Raji (cell line): ENCODE results near the gene PMS1.

Source experiments
- POLR2A ChIP-seq: IDR thresholded peaks from 2 replicates; pipeline ENCODE4 v1.6.1; 2011; ENCODE audit warnings: low read depth, low read length, control low read depth; ENCODE audit not compliant: insufficient read depth

The PMS1 gene

DNA sequence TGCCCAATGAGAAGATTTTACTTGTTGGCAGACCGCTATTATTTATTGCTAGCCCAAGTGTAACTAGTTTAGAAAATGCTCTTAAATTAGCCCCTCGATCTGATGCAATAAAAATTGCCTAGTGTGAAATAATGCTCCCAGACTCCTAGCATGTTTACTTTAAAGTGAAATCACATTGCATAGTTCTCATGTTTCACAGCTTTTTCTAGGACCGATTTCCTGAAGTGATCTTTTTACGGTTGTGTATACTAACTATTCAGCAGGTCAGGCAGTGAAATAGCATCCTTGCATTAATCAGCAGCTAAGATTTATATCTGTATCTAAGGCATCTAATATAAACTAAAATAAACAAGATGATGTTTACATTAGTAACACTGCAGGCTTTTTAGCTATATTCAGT is 52.4 kb downstream of the PMS1 start:
- no peak for TF ChIP-seq POLR2A

DNA sequence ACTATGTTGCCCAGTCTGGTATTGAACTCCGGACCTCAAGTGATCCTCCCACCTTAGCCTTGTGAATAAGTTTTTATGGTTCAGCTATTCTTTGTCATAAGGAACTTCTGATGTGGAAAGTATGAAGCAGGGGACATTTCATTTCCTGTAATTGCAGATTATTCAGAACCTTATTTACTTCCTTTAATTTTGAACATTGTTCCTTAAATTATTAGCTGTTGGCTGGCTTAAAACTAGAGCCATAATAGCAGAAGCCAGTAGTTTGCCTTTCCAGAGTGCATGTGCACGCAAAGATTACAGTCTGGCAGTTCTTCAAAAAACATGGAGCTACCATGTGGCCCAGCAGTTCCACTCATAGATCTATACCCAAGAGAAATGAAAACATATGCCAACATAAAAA is 53.1 kb downstream of the PMS1 start:
- no peak for TF ChIP-seq POLR2A

DNA sequence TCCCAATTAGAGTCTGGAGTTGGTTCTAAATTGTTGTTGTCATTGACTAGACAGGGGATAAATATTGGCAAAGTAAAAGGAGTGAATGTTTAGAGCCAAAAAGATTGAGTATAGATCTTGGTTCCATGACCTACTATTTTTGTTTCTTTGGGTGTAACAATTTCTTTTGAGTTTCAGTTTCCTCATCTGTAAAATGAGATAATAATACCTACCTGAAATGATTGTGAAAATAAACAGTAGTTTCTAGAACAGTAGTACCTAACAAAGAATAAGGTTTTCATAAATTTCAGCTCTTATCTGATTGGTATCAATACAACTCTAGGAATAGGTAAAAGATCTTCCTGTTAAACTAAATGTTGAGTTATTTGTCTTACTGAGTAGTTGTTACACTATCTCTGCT is 56.8 kb downstream of the PMS1 start:
- no peak for TF ChIP-seq POLR2A

DNA sequence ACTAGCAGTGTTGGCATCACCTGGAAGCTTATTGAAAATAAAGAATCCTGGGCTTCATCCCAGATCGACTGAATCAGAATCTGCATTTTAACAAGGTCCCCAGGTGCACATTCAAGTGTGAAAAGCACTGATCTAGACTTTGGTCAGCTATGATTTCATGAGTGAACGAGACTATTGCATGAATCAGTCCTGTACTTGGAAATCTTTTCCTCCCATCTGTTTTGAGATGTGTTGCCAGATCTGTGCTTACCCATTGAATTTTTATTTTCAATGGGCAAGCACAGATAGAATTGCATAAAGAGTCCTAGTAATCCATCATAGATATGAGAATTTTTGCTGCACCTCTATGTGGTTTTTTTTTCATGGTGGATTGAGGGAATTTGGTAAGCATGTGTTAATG is 64.0 kb downstream of the PMS1 start:
- no peak for TF ChIP-seq POLR2A

DNA sequence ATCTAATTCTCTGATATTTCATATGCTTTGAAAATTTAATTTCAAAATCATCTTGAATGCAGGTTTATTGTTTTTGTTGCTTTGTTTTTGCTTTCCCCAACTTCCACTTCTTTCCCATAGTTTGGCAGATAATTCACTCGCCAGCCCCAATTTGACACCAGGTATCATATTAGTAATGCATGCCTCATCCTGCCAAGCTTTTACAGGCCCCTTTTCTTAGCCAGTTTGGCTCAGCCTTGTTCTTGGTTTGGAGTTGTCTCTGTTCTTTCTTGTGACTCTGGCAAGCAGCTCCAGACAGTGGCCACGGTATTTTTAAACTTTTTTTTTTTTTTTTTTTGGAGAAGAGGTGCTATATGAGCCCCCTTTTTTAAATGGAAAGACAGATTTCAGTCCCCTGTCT is 65.3 kb downstream of the PMS1 start:
- no peak for TF ChIP-seq POLR2A

DNA sequence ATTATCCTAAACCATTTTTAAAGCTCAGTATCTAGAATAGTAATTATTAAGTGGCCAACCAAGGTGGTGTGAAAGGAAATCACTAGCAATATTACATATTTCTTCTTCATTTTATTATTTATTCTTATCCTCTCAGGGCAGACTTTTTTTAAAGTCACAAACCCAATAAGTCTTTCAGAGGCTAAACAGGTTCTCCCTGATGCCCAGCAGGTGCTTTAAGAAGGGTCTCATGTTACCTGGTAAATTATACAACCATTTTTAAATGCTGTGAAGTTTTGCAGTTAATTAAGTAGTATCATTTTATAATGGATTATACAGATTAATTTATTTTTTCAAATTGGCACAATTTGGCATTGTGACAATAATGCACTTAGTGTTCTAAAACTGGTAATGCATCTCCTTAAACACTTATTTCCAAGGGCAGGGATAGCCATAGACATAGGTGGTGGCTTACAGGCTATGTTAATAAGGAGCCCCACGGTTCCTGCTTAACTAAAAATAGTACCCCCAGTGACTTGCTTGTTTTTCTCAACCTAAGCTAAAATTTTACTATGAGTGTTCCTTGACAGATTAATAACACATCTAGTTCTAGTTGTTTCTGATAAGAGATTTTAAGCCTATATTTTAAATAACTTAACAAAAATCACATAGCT is 67.0 kb downstream of the PMS1 start:
- no peak for TF ChIP-seq POLR2A

DNA sequence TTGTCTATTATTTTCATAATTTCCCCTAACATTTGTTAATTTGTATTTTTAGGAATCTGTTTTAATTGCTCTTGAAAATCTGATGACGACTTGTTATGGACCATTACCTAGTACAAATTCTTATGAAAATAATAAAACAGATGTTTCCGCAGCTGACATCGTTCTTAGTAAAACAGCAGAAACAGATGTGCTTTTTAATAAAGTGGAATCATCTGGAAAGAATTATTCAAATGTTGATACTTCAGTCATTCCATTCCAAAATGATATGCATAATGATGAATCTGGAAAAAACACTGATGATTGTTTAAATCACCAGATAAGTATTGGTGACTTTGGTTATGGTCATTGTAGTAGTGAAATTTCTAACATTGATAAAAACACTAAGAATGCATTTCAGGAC is 69.9 kb downstream of the PMS1 start:
- no peak for TF ChIP-seq POLR2A

DNA sequence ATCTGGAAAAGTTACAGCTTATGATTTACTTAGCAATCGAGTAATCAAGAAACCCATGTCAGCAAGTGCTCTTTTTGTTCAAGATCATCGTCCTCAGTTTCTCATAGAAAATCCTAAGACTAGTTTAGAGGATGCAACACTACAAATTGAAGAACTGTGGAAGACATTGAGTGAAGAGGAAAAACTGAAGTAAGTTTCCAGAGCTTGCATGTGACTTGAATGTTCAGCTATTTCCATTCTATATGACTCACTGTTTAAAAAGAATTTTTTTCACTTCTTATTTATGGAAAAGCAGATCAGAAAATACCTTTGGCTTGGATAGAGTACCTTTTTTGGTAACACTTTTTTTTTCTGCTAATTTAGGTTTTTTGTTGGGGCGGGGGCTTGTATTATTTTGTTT is 70.7 kb downstream of the PMS1 start:
- no peak for TF ChIP-seq POLR2A

DNA sequence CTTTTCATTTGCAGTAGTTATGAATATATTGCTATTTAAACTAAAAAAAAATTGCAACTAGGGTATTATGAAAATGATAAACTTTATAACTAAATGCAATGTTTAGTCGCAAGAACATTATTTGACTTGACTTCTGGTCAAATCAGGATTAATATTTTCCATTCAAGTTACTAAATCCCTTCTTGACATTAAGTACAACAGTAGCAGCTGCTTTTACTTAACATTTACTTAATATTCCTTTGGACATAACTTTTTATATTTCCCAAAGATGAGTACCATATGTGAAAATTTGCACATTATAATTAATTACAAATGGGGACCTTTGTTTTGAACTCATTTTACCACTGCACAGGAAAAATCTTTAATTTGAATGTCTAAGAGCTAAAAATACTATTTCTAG is 74.0 kb downstream of the PMS1 start:
- no peak for TF ChIP-seq POLR2A

DNA sequence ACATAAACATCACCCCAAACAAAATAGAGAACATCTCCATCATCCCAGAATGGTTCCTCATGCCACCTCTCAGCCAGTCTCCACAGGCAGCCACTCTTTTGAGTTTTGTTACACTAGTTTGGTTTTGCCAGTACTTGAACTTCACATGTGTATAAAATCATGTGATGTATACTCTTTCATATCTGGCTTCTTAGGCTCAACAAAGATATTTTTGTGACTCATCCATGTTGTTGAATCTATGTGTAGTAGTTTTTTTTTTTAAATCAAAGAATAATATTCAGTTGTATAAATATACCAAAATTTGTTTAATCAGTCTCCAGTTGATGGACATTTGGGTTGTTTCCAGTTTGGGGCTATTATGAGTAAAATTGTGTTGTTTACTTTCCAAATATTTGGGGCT is 75.9 kb downstream of the PMS1 start:
- no peak for TF ChIP-seq POLR2A

DNA sequence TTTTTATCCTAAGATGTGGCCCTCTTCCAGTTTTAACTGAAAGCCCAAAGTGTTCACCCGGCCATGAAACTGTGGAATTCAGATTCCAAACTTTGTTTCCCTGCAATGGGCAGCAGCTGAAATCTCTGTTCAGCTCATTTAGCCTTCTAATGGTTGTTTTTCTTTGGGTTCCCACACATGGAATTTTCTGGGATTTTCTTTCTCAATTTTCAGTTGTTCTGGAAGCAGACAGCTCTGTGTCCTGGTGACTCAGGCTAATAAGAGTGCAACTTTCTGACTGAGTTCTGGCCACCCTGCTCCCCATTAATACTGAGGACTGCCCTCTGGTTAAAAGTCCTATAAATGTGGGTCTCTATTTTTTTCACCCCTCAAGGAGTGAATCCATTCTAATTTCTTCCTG is 78.5 kb downstream of the PMS1 start:
- no peak for TF ChIP-seq POLR2A

DNA sequence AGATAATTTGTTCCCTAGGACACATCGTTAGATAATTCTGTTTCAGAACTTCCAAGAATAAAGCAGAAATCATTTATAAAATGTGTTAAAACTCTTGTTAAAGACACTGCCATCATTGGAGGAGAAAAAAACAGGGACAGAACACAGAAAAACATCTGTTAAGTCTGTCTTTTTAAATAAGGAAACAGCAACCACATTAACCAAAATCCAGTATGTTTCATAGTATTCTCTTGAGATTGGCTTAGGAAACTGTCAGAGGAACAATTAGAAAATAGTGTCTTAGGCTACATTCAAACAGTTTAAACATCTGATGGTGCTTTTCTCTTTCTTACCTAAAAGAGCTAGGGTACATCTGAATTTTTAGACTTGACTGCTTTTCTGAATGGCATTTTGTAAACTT is 81.6 kb downstream of the PMS1 start:
- no peak for TF ChIP-seq POLR2A

DNA sequence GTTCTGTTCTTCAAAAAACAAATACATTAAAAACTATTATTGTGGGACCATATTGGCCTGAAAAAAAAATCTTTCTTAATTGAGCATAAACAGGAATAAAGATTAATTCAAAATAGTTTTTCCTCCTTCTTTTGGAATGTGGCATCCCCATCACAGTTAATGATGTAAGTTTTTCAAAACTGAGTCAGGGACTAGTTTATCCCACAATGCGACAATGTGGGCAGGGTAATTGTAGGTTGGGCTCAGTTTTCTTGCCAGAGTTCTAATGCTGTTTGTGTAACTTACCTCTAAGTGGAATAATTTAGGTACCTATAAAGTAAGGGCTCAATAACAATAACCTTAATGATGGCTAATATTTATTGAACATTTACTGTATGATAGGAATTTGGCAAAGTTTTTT is 82.0 kb downstream of the PMS1 start:
- no peak for TF ChIP-seq POLR2A

DNA sequence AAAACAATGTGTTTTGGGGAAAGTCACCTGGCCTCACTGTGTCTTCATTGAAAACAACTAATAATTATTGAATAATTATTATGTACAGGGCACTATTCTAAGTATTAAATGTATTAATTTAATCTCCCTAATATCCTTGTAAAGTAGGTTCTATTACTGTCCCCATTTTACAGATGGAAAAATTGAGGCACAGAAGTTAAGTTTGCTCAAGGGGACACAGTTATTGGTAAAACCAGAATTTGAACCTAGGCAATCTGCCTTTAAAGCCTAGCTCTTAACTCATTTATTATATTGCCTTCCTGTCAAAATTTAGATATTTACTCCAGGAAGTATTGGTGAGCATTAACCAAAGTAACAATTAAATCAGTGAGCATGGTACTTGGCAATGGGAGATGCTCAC is 84.6 kb downstream of the PMS1 start:
- no peak for TF ChIP-seq POLR2A

DNA sequence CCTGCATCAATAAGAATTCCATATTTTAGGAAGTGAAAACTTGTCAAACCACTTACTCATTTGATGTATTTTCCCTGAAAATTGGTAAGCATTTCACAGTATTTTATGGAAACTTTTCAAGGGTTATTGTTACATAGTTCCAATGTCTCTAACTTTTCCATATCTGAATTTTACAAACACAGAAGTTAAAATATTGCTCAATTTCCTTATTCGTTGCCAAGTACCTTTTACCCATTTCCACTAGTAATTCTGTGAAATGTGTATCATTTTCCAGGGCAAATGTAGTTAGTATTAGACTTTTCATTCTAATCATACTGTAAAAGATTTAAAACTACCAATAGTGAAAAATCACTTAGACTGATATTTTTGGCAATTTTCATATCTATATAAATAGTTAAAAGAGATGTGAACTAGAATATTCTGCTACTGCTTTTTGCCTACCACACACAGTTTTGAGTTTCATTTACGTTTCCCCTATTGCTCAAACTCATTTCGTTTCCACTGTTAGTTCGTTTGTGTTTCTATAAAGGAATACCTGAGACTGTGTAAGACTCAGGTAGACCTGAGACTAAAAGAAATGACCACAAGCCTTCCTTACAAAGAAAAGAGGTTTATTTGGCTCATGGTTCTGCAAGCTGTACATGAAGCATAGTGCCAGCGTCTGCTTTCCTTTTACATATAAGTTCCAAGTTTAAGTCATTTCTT is 86.3 kb downstream of the PMS1 start:
- no peak for TF ChIP-seq POLR2A

DNA sequence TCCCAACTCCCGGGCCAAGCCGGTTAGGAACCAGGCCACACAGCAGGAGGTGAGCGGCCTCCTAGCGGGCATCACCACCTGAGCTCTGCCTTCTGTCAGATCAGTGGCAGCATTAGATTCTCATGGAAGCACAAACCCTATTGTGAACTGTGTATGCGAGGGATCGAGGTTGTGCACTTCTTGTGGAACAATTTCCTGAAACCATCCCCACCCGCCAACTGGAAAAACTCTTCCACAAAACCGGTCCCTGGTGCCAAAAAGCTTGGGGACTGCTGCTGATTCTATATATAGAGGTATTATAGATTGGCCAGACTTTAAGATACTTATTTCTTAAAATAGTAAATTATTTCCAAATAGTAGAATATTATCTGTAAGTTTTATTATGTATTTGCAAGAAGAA is 89.4 kb downstream of the PMS1 start:
- TF ChIP-seq POLR2A, result no peak

DNA sequence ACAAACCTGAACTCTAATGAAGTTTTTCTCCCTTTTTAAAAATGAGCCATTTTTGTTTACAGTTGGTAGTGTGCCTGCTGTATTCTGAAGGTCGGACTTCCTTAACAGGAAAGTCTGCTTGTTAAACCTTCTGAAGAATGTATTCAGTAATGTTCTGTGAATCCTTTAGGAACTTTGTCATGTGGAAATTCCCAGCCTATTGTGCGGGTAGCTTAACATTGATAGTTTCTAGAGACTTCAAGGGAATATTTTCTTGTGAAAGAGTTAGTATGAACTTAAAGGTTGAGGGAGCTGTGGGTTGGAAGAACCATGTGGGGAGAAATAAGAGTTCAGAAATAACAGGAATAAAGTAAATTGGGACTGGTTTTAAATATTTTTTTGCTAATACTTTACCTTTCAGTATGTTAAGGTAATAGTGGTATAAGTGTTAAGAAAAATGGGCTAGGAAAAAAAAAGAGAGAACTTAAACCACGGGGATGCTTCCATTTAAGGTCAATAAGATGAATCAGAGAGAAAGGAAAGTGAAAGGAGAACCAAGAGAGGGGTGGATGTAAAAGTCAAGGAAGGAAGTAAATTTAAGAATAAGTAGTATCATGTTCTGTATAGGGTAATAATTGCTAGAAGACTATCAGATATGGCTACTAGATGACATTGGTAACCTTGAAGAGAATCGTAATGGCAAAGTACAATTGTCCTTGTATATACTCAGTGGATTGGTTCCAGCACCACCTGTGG is 90.5 kb downstream of the PMS1 start:
- TF ChIP-seq POLR2A, result no peak

DNA sequence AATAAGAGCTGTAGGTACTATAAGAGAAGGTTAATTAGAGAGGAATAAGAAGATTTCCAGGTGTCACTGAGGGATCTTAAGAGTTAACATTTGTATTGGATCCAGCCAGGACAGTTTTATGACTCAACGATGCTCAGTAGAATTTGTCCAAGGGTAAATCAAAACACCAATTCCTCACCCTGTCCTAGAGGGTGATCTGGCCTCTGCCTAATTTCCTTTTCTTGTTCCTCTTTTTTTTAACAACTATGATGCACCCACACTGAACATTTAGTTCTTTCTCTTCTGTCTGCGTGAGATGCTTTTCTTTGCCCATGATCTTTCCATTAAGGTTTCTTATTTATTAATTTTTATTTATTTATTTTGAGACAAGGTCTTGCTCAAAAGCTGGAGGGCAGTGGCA is 92.0 kb downstream of the PMS1 start:
- TF ChIP-seq POLR2A, result no peak
